ENCODE results near the gene GOLGA6L9.
"Not testable (repeated sequence)": the region's sequence is repeated elsewhere in the genome, so short reads cannot be mapped to it uniquely, and the experiment has no call there.

The GOLGA6L9 gene

DNA sequence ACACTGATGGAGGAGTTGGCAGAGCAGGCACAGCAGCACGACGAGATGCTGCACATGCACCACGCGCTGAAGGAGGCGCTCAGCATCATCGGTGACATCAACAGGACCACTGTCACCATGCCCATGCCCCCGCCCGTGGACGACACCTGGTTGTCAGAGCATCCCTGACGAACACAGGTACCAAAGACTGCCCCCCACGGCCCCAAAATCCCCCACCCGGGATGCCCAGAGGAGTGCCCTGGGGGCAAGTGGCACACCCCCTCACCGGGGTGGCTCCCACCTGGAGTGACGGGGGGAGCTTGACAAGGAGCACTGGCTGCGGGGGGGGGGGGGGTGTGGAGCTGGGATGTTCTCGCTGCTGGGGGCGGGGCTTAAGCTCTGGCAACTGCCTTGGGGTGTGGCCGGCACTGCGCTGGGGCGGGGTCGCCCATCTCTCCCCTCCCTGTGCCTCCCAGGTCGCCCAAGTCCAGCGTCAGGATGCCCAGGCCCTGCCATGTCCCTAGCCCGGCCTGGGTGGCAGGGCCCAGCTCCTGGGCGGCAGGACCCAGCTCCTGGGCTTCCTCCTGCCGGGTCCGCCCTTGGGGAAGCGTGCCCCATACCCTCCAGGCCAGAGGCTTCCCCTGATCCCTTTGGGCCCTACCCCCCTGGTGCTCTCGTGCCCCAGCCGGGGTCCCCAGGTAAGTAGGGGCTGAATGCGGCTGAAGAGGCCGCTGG is 42.8 kb downstream of the GOLGA6L9 start:
- not testable (repeated sequence) for DNase-seq

DNA sequence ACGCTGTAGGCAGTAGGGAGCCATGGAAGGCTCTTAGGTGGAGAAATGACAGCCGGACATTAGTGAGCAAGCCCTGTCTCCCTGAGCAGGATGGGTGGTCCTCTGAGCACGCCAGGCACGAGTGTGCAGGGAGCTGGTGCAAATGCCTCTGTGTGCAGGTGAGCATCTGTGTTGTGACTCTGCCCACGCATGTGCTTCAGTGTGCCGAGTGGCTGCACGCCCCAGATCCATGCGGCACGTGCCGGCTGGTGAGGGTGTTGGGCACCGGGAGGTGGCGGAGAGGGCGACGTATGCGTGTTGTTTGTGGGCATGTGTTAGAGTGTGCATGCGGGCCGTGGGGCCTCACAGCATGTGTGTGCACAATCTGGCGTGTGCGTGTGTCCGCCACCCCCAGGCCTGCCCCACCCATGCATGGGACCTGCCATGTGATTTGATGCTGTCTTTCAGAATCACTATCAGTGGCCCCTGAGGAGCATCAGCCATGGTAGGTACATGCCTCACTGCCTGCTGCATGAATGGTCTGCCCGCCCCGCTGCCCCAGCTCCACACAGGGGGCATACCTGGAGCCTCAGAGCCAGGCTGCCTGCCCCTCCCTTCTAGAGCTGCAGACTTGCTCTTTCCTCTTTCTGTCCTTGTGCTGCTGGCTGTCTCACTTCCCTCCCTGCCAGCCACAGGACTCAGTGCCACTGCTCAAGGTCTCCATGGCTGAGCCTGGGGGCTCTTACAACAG is 45.1 kb downstream of the GOLGA6L9 start:
- DNase-seq = not testable (repeated sequence)

DNA sequence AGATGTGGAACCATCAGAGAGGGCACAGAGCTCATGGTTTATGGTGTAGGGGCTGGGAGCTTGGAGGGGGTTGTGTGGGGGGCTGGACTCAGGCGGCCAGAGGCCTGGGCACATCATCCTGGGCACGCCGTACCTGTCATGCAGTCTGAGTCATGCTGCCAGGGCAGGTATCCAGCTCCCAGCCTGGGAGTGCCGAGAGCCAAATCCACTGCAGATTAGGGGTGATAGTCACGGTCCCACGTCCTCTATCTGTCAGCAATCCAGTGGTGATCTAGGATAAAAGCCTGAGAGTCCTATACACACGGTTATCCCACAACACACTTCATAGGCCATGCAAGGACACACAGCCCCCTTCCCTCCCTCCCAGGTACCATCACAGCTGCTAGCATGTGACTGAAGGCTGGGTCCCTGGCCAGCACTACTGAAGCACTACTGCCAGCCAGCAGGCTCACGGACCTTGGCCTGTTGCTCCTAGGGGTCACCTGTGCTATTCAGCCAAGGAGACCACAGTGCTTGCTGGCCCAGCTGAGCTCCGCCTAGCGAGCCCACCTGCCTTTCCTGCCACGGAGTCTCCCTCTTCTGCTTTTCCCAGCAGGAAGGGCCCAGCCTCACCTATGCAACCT is 45.8 kb downstream of the GOLGA6L9 start:
- not testable (repeated sequence) for DNase-seq

DNA sequence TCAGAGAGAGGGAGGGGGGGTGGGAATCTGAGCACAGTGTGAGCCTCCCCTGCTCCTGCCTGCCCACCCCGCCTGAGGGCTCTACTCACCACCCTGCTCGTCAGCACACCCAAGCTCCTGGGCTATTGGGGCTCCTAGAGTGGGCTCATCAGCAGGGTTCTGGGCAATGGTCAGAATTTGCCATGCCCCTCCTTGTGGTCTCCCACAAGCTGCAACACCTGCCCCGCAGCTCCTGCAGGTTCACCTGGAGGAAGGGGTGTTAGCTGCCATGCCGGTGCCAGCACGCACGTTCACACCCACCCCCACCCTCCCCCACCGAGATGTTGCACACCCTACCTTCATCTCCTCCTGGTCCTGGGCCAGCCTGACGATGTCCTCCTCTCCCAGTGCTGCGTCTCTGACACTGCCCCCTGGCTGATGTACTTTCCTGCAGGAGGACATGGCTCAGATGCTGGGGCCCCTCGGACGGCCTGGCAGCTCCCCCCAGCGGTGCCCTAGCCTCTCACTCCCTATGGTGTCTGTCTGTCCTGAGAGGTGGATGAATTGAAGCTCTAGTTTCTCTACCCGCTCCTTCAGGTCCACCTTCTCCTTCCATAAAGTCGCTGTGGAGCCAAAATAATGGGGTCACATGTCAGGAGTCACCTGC is 47.2 kb downstream of the GOLGA6L9 start:
- DNase-seq = not testable (repeated sequence)

DNA sequence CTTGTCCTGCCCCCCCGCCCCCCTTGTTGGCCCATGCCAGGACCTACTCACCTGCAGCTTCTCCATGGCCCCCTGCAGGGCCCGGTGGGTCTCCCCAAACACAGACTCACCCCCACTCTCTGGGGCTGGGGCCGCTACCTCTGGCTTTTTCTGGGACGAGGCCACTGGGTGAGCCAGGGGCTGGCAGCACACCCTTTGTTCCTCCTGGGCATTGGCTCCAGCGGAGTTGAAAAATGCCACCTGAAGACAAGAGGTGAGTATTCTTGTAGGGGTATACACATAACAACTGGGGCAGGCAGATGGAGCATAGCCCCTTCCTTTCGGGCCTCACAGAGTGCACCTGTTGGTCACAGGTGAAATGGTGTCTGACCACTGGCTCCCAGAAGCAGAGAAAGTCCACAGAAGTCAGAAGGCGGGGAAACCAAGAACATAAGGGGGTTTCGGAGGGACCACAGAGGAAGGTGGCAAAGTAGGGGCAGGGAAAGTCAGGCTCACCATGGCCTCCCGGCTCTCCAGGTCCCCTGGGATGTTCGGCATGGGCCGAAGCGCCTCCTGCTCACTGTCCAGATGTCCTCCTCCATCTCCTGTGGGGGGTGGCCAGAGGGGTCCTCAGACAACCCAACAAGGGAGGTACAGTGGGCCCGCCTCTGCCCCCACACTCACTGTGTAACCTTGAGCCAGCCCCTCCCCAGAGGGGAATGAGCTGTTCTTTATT is 47.9 kb downstream of the GOLGA6L9 start:
- not testable (repeated sequence) for DNase-seq

Measured in NCI-H1436 (cell line).